Ovary (tissue), 9 donors: ENCODE data around the gene GBE1. TPM values are rescaled to one million over a fixed set of nuclear protein-coding genes. Genes with fewer than 3 reads are reported as not detected.

ENCODE experiments used
- DNase-seq, 5 donors: peaks; one replicate each; pipeline ENCODE4 v3.0.0-alpha.2; 2019 to 2020
- H3K27ac ChIP-seq, 2 donors: fragments of 200-600 bp; one replicate each; pipeline versions ENCODE4 v1.5.1 to v1.8.0; 2019 to 2022
- H3K27me3 ChIP-seq: fragments of 200-600 bp; one replicate; pipeline ENCODE4 v1.8.0; 2022
- H3K36me3 ChIP-seq: fragments of 200-600 bp; sonication (generic); one replicate; pipeline ENCODE4 v1.5.1; 2019
- H3K4me1 ChIP-seq: one replicate; pipeline ENCODE4 v1.8.1; 2013; ENCODE audit warnings: mild to moderate bottlenecking, moderate library complexity; ENCODE audit not compliant: insufficient read depth
- H3K4me3 ChIP-seq: fragments of 200-600 bp; sonication (generic); one replicate; pipeline ENCODE4 v1.5.1; 2017
- H3K9me3 ChIP-seq, 2 donors: fragments of 200-600 bp in 1 of 2; sonication (generic) in 1 of 2; one replicate each; pipeline versions ENCODE4 v1.5.1 to v1.8.1; 2013 to 2019; ENCODE audit warnings: mild to moderate bottlenecking in 1 of 2, moderate library complexity in 1 of 2
- EP300 ChIP-seq: sonication (generic); formaldehyde crosslinking; IDR thresholded peaks from one replicate; pipeline ENCODE4 v1.6.1; 2017; ENCODE audit warnings: antibody characterized with exemption
- POLR2A ChIP-seq: fragments of 450-650 bp; IDR thresholded peaks from one replicate; pipeline ENCODE4 v1.6.1; 2017; ENCODE audit warnings: antibody characterized with exemption, mild to moderate bottlenecking, moderate library complexity
- WGBS, 3 donors: extraction: QIAGEN DNeasy Blood & Tissue Kit in 1 of 3; methylation state at CpG; one replicate each; pipeline versions ENCODE4 v1.1.5 to v1.1.7; 2013 to 2017; 5-methylcytosine and 5-hydroxymethylcytosine counted together
- intact Hi-C, 4 donors: fragments of 100-400 bp; cut with DNase I; formaldehyde crosslinking; loops; one replicate each; pipeline versions ENCODE4 v1.11.0 to v1.15.1; 2022 to 2023
- polyA plus RNA-seq, 2 donors: library from polyadenylated mRNA; stranded (reverse); fragments of 200-250 nt in 1 of 2; fragments of 350-450 nt in 1 of 2; fragmentation: Illumina TruSeq in 1 of 2; extraction: RNeasy Lipid Tissue Mini Kit (QIAGEN cat#74804) in 1 of 2; gene quantifications; one replicate each; pipeline ENCODE4 v1.2.3, GENCODE V29; 2013 to 2014
- total RNA-seq, 7 donors: library from RNA; depleted of rRNA in 2 of 7; stranded (reverse); fragments of >200 nt in 2 of 7; fragmentation: NEBNext Ultra II Directional in 3 of 7; extraction: Animal tissue kit (Norgen Biotek cat#: 25700) in 3 of 7; gene quantifications; one replicate each; pipeline versions ENCODE4 v1.1.0 to v1.2.4, GENCODE V29; 2016 to 2023
- TF ChIP-seq, protein P1 (sequence below), 3 donors: fragments of 450-650 bp in 2 of 3; fragments of 200-600 bp in 1 of 3; IDR thresholded peaks; one replicate each; pipeline versions ENCODE4 v1.5.1 to v1.8.0; 2016 to 2022; ENCODE audit warnings: antibody characterized with exemption in 3 of 3, mild to moderate bottlenecking in 1 of 3
- donor health status: DM: no; HTN: no; CAD: no; lungs with moderate emphysema.
- donor health status: DM: no; HTN: no; CAD: no.
- donor health status: Bipolar disorder and iron deficiency.
- donor health status: DM: yes; HTN: yes; CAD: no.
- donor health status: DM: no; HTN: no; CAD: no.
- donor health status: DM: yes; HTN: yes; CAD: no.

Gene GBE1
- total and polyA plus RNA-seq, 9 donors, result 14.8 to 43.7 (median 26.8) TPM

DNA sequence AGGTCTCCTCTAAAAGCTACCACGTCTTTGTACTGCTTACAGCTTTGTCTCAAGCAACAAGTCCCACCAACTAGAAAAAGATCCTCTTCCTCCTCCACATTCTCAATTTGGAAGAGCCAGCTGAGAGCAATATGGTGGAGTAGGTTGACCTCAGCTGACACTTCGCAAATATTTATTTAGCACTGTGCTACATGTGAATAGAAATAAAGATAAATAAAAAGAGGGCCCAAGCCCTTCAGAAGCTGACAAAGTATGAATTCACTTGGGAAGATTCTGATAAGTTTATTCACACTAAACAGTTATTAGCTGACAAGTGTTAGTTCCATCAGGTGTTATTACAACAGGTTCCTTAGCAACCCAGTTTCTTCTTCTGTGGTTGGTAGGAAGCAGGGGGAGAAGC is 310.3 kb downstream of the GBE1 start:
- no peak overlapping the region for H3K4me3 ChIP-seq
- intact Hi-C loops, result no loop called here

DNA sequence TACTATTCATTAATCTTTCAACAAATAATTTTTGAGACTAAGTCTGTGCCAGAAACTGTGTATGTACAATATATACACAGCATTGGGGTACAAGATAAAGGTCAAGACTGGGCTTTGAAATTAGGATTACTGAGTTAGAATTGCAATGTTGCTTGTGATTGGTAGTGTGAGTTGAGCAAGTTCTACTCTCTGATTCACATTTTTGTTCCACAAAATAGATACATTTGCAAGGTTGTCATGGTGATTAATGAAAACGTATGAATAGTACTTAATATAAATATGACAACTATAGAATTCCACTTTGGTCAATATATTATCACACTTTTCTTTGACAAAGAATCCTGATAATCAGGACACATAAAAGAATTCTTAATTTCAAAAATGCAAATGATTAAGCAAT is 314.6 kb downstream of the GBE1 start:
- H3K27me3 ChIP-seq, result no peaks in the 10 kb centered on the region
- H3K4me3 ChIP-seq, result no peak overlapping the region
- DNase-seq, result no peak
- WGBS, 3 donors, result 72 to 75% (median 72%) methylated on average over 1 of the region's 1 CpG
- H3K27ac ChIP-seq, result no peak overlapping the region
- TF ChIP-seq EP300, result no peak
- TF ChIP-seq, protein P1, sequence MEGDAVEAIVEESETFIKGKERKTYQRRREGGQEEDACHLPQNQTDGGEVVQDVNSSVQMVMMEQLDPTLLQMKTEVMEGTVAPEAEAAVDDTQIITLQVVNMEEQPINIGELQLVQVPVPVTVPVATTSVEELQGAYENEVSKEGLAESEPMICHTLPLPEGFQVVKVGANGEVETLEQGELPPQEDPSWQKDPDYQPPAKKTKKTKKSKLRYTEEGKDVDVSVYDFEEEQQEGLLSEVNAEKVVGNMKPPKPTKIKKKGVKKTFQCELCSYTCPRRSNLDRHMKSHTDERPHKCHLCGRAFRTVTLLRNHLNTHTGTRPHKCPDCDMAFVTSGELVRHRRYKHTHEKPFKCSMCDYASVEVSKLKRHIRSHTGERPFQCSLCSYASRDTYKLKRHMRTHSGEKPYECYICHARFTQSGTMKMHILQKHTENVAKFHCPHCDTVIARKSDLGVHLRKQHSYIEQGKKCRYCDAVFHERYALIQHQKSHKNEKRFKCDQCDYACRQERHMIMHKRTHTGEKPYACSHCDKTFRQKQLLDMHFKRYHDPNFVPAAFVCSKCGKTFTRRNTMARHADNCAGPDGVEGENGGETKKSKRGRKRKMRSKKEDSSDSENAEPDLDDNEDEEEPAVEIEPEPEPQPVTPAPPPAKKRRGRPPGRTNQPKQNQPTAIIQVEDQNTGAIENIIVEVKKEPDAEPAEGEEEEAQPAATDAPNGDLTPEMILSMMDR (IDR thresholded peaks at IDR 0.05), result no peak
- no peak for TF ChIP-seq POLR2A
- H3K36me3 ChIP-seq, result no peaks in the 10 kb centered on the region
- intact Hi-C loops, result no loop called here
- peaks cover 7% of the 10 kb centered on the region for H3K4me1 ChIP-seq
- H3K9me3 ChIP-seq, result no peaks in the 10 kb centered on the region

More for the DNA sequence above, 310.3 kb downstream of the GBE1 start:
- Histone ChIP-seq H3K27ac (no peak overlapping the region), H3K9me3 (no peaks in the 10 kb centered on the region), H3K36me3 (no peaks in the 10 kb centered on the region), H3K4me1 (no peaks in the 10 kb centered on the region), H3K27me3 (no peaks in the 10 kb centered on the region)
- DNase-seq, result no peak
- WGBS, 3 donors, result 88 to 94% (median 91%) methylated on average over 2 of the region's 2 CpGs
- TF ChIP-seq, protein P1 (IDR thresholded peaks at IDR 0.05), result no peak
- TF ChIP-seq POLR2A (no peak), EP300 (no peak)

DNA sequence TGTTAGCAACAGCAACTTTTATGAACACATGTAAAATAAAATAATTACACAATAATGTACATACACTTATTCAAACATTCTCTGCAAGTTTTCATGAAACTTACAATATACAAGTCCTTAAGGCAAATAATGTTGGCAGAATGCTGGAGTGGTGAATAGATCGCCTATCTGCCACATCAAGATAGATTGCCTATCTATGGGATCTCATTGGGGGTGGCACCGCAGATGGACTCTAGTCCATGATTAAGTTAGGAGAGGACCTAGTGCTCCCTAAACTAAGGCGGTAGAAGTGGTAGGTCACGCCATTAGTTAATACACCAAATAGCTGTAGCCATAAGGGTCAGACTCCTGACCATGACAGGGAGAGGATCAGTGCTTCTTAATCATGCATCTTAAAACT is 315.7 kb downstream of the GBE1 start:
- Histone ChIP-seq H3K4me1 (peaks cover 7% of the 10 kb centered on the region), H3K9me3 (no peaks in the 10 kb centered on the region), H3K36me3 (no peaks in the 10 kb centered on the region), H3K4me3 (no peak overlapping the region), H3K27me3 (no peaks in the 10 kb centered on the region), H3K27ac (no peak overlapping the region)
- intact Hi-C loops, result no loop called here
- DNase-seq, result no peak
- TF ChIP-seq POLR2A (no peak), EP300 (no peak)
- TF ChIP-seq, protein P1 (IDR thresholded peaks at IDR 0.05), result no peak
- WGBS, 3 donors, result 95 to 99% (median 98%) methylated on average over 4 of the region's 4 CpGs

DNA sequence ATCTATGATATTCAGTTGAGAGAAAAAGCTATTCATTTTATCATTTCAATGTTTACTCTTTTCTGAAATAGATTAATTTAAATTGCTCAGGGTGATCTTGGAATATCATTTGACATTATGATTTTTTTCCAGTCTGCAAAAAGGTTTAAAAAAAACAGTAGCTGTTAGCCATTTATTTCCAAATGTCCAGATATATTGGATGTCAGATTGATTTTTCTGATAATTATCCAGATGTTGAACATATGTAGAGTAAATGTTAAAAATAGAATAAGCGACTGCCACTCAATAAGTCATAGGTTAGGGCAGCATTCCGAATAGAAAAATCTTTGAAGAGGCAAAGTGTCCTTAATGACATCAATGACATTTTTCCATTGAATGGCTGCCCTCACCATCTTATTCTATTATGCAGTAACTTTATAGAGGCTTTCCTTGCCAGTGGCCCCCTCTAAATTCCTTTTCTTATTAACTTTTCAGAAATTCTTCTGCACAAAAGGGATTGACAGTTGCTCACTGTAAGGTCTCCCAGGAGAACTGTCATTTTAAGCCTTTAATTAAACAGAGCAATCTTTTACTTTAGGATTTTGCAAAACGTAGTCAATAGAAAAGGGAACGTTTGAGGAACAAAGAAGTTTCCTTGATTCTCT is 316.5 kb downstream of the GBE1 start:
- TF ChIP-seq EP300 (no peak), POLR2A (no peak)
- TF ChIP-seq, protein P1 (IDR thresholded peaks at IDR 0.05), result no peak
- 85 to 93% (median 93%) methylated on average over 4 of the region's 4 CpGs for WGBS, 3 donors

More for the DNA sequence above, 316.5 kb downstream of the GBE1 start:
- DNase-seq, result no peak
- no peaks in the 10 kb centered on the region for H3K9me3 ChIP-seq
- intact Hi-C loops, result no loop called here
- H3K4me3 ChIP-seq, result no peak overlapping the region
- peaks cover 7% of the 10 kb centered on the region for H3K4me1 ChIP-seq
- H3K27me3 ChIP-seq, result no peaks in the 10 kb centered on the region
- H3K27ac ChIP-seq, result no peak overlapping the region
- no peaks in the 10 kb centered on the region for H3K36me3 ChIP-seq
